T-helper 9 cell (primary cell): Measurements from ENCODE around the gene F13A1.

Experiments used
- DNase-seq: peaks from one replicate; pipeline ENCODE4 v3.0.0-alpha.2; 2020
- total RNA-seq, 2 donors: gene quantifications; one replicate each; lab custom pipeline; 2026; lab: John Stamatoyannopoulos, UW

F13A1 gene
- total RNA-seq, result 0 to 0.24 reads per million in 2 donors

DNA sequence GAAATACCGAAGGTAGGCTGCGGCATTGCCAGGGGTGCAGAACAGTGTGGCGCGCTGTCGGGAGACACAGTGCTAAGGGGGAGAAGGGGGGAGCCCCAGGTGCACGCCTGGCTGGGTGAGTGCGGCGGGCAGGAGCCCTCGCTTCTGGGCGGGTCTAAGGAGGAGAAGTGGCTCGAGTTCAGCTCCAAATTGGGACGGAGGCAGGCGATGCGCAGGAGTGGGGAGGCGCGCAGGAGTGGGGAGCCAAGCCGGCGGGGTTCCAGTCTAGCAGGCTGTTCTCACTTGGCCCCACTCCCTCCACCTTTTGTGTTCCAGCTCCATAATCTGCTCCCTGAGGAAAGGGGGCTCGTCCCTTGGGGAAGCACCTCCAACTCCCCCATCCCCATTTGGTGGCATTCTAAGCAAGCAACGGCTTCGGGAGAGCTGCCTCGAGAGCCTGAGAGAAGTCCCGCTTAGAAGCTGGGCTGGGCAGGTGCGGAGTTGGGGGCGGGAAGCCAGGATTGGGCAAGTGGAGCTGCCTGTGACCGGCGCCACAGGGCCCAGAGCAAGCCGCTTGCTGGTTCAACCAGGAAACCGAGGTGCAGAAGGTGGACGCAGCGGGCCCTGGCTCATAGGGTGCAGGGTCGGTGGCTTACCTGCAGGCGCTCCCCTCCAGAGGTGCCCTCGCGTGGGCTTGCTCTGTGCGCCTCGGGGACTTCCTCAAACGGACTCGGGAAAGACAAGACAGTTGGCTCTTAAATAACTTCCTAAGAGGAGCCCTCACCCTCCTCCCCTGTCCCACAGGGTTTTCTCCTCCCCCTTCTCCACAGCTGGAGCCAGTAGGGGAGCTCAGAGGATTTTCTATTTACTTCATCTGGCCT is at the start of gene F13A1:
Gene F13A1 (minus strand): TSS at position 711 of the 860 bp plus-strand sequence. CDS start 1,998 bp downstream, outside the sequence.
- DNase-seq, result no peak

DNA sequence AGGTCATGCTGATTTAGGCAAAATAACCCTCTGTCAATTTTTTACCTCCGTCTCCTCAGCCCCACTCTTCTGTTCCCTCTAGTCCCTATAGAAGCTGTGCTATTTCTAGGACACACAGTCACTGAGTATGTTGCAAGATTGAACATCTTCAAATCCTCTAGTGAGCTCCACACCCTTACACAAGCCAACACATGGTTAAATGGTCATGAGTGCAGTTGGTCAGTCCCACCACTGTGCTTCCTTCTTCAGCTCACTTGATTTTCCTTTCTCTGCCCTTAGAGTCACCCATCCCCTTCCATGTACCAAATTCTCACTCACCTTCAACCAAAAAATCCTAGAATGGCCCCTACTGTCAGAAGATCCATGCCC is 48.2 kb upstream of the F13A1 start:
- no peak for DNase-seq

DNA sequence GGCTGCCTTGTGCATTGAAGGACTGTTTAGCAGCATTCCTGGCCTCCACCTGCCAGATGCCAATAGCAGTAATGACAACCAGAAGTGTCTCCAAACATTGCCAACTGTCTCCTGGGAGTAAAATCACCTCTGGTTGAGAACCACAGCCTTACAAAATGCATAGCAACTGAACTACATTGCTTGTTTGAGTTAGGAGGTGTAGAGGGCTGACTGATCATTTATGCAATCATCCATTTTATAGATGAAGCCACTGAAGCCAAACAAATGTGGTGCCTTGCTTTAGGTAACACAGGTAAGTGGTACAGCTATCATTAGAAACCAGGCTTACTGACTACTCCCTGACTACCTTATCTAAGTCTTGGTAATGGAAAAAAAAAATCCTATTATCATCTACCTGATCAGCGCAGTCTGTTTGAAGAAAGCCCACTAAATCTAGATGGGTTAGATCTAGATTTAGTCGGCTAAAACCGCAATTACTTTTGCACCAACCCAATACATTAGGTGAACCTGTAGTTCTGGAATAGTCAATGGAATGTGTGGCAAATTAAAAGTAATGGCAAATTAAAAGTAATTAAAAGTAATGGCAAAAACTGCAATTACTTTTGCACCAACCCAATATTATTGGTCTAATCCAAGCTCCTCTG is 47.7 kb upstream of the F13A1 start:
- DNase-seq, result no peak

DNA sequence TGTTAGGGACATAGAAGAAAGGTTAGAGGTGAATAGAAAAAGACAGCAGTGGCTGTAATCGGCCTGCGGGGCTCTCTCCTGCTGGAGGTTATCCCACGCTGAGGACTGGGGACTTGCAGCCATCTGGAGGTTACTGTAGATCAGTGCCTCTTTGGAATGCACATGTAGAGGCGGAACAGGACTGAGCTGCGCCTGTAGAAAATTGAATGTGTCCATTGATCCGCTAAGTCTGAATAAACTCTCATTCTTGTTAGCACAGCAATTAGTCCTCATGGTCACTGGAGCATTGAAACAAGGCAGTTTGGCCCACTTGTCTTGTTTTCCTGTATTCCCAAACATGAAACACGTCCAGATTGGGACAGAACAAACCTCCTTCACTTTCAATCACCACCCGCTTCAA is 46.3 kb upstream of the F13A1 start:
- DNase-seq, result no peak

DNA sequence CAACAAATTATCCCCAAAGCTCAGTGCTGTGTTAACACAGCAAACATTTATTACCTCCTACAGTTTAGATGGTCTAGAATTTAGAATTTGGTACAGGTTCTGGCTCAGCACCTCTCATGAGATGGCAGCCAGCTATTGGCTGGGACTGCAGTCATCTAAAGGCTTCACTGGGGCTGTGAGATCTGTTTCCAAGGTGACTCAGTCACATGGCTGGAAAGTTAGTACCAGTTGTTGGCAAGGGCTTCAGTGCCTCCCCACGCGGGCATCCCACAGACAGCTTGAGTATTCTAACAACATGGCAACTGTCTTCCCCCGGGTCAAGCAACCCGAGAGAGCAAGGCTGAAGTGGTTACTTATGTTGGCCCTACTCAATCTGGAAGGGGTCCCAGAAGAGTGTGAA is 44.8 kb upstream of the F13A1 start:
- DNase-seq, result no peak

DNA sequence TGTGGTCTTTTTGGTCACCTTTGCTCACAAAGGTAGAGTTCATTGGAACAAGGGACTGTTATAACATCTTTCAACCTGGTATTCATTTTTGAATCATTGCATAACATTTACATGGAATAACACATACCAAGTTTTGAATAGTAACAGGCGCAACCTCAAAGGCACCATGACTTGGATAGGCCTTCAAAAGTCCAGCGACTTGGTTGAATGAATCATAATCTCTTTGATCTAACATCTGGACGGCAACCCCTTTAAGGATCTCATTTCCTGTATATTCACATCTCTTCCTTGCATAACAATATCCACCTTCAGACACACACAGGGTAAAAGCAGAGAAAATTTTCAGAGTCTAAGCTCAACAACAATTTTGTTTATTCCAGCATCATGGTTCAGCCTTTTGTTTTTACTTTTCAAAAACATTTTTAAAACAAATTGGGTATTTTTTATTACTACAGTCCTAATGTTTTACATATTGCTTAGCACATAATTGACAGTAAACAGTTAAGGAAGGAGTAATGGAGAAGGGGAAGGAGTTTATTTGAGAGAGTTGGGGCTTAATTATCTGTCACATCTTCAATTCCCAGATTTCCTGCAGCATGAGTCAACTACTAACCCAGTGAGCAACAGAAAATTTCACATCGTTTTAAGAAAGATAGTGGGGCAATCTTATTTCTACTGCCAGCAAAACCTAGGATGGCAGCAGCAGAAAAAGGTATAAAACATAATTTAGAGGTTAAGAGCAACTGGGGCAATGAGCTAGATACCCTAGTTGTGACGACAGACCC is 41.8 kb upstream of the F13A1 start:
- DNase-seq, result no peak

DNA sequence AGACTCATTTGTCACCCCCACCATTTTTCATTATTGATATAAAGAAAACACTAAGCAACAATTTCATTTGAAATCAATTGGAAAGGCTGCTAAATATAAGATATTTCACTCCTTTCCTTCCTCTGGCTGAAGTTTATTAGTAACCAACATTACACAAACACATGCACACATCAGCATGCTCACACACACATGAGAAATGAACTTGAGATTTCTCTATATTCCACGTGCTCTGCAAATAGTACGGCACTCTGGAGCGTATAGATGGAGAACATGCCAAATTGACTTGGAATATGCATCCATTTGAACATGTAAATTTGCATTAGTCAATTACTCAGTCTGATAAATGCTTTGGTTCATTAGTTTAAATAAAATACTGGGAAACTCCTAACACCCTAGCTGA is 37.1 kb upstream of the F13A1 start:
- DNase-seq, result no peak

DNA sequence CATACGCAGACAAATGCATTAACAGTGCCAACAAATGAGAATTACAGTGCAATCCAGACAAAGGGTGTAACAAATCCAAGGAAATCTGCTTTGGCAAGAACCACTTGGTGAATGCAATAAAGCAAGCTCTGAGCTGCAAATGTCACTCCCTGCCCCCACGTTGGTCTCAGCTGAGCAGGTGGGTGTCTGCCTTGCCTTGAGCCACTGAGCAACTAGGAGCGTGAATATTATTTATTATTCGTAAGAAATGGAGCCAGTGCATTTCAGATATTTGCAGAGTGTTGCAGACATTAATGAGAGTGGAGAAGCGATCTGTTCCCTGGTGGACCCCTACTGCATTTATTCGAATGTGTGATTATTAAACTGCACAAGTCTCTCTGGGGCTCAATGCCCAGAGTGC is 36.6 kb upstream of the F13A1 start:
- DNase-seq, result no peak

DNA sequence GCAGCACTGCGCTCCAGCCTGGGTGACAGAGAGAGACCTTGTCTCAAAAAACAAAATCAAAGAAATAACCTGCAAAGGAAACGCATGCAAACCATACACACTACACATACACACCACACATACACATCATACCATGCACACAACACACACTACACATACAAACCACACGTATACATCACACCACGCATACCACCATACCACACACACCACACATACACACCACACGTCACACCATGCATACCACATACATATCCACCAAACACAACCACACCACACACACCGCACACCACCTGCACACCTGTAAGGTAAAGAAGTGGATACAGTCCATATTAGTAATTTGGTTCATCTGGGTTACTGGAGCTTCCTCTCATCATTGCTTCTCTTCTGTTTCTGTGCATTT is 32.3 kb upstream of the F13A1 start:
- no peak for DNase-seq

DNA sequence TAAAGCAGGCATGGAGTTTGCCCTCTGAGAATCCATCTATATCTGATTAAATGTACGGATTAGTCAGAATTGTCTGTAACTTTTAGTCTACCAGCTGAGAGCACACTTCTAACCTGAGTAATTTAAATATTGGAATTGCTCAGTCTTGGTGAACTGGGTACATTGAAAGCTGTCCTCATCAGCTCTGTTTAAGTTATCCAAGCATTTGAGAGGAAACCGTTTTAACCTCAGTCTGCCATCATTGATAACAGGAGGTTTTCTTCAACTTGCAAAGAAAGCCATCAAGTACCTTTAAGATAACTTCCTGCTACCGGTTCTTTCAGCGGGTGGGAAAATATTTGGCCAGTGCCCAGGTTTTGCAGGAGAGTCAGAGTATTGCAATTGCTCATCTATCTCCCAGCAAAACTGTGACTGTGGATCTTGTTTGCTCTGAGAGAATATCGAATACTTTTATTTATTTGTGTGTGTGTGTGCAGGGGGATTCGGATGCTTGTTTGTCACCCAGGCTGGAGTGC is 31.1 kb upstream of the F13A1 start:
- no peak for DNase-seq

DNA sequence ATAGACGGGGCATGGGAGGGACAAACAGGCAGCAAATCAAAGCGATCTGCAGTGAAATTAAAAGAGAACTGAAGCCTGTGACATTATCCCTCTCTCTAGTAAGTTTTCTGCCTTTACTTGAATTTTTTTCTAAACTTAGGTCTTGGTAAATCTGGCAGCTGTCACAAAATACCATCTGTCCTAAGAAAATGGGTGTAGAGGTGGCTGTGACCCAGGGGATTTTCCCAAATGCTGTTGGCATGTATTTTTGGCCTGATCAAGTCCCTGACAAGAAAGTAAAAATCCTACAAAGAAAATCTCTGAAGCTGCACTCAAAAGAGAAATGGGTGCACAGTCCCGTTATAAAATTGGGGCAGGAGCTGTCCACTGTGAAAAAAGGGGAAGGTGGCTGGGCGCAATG is 30.2 kb upstream of the F13A1 start:
- no peak for DNase-seq

DNA sequence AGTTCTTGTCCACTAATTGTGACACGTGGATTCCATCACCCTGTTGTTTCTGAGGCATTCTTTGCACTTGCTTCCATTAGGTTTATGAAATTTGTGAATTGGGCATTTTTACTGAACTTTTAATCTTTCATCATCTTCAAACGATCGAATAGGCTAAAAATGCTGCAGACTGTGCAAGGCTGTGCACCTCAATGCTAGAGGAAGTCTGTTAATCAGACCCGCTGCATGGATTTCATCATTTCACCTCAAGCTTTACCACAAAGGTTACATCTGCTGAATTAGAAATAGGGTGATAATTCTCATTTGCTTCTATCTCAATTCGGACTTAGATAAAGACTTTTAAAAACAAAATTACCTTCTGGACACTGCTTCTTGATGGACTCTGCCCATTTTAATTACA is 27.8 kb upstream of the F13A1 start:
- no peak for DNase-seq

DNA sequence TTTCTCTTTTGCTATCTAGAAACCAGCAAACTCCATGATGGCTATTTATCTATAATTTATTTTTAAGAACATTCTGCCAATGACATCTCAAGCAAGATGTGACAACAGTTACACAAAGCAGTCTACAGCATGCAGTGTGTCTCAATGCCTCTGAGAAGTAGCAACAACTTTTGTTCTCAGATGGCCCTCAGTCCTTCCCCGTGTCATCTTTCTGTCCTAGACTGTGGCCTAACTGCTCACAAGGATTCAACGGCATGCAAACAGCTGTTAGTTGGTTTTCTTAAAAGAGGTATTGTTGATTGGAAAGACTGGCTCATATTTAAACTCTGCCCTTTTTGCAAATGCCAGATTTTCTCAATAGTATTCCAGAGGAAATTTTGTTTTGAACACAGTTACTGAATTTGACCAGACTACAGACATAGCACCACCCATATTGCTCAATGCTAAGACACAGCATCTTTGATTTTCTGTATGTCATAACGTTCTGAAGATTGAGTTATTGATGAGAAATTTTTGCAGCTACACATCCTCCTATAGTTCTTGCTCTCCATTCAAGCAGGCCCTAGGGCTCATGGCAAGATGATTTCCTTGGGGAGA is 26.1 kb upstream of the F13A1 start:
- DNase-seq, result no peak

DNA sequence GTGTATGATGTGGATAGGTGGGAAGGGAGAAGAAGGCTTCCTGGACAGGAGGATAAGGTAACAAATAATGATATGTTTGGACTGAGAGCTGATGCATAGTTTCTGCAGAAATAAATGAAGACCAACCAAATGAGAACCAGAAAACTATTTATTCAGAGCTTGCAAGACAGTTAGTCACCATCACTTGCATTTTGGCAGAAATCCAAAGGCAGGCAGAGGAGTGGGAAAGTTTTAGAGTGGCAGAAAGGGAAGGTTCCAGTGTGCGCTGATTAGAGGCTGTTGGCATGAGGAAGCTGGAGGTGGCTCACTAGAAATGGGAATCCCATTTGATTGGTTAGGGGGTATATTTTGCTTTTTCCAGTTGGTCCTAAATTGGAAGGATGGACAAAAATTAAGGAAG is 13.0 kb upstream of the F13A1 start:
- no peak for DNase-seq

DNA sequence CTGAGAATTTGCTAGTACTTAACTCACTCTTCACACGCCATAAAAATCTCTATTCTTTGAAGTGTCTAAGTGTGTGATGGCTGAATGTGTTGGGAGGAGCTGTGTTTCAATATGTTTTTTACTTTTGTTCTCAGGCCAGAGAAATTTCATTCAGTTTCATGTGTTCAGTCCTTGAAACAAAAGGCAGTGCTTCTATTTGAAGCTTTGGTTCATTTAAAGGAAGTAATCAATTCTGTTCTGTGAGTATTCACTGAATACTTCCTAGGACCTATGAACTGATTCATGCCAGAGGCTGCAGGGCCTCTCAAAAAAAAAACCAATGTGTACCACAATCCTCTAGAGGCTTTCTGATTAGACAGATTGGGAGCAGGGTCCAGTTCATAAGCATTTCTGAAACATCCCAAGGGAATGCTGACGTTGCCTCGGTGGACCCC is 12.4 kb upstream of the F13A1 start:
- DNase-seq, result no peak

DNA sequence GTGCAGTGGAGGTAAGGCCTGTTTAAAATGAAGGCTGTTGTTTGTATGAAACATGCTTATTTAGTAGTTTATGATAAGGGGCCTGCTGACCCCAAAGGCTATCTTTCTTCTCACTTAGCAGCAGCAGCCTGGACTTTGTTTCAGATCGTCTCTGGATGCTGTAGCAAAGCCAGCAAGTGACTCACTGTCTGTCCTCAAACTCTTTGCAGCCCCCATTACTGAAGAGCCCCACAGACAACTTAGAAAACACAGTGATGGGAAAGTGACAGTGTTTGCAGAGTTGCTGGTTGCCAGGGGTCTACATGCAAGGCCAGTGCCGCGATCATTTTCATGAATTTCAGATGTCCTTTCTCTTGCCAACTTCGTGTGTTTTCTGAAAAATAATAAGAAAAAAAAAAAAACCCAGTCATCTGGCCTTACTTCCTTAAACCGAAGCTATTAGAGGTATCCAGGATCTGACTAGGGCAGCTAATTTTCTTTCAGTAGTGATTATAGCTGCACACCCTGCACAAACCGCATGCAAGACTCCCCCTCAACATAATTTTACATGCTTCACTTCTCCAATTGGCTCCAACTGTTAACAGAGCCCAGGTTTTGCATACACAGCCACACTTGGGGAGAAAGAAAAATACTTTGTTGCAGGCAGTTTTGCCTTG is 11.6 kb upstream of the F13A1 start:
- DNase-seq, result no peak

DNA sequence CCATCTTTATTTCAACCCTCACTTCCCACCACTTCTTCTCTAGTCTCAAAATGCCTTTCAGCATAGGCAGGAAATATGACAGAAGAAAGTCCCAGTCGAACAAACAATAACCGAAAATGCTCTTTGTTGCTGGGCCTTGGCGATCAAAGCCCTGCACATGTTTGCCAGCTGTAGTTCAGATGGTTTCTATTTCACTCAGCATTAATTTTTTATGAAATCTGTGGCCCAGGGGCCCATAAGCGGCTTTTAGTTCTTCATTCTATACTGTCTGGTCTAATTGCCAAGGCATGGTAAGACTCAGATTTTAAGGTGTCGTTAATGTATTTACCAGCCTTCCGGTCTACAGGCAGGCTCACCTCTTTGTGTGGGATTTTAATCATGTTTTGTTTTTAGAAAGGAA is 10.9 kb upstream of the F13A1 start:
- DNase-seq, result no peak

DNA sequence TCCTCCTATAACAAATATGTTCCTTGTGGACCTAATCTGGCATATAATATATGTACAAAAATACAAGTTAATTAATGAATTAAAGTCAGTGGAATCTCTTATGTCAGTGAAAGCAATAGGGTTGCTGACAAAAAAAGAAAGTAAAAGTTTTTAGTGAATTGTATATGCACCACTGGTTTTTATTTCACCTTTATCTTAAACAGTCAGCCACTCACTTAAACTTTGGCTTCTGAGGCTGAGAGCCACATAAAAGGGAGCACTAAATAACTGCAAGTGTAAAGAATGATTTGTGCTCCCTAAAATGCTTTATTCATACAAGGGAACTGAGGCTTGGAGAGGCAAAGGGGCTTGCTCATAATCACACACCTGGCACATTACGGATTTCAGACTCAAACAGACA is 9.9 kb upstream of the F13A1 start:
- no peak for DNase-seq

DNA sequence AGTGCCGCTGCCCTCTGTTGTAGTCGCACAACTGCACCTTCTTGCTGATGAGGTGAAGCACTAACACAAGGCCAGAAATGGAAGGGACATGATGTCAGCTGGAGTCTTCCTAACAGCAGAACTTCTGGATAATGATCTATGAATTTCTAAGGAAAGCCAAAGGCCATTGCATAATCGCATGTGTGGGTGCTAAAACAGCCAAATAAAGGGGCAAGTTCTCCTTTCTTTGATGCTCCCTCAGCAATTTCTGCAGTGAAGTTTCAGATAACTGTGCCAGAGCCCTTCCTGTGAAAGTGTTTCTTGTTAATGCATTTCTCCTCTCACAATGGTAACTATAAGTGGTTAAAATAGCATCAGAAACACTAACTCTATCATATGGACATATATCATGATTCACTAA is 8.0 kb upstream of the F13A1 start:
- no peak for DNase-seq

DNA sequence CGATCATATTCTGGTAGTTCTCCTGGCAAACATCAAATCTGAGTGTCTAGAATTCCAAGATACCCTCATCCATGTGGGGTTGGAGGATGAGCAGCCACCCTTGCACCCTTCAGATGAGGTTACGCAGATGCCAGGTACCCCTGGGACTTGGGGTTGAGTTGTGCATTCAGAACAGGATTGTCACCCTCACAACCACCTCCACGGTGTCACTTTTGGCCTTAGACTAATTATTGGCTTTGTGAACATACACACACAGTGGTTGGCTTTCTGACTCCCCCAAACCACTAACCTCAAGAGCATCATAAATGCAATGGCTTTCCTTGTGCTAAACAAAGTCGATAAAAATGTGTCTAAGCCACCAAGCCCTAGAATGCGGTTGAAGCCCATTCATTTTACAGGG is 2.9 kb upstream of the F13A1 start:
- DNase-seq, result no peak

DNA sequence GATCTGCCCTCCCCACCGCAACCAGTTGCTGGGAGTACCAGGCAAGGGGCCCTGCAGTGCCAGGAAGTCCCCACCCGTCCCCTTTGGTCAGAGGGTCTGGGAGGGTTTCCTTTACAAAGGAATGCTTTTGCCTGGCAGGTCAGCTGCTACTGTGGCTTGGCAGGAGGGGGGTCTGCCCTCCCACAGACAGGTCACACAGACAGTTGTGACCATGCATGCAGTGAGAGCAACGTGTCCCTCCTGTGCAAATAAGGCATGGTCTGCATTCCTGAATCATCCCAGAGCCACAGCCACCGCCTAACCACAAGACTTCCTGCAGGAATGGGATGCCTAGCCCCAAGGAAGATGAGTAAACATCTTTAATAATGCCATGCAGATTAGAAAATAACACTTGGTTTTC is 439 bp upstream of the F13A1 start:
- DNase-seq, result no peak
